ENCODE measurements around the gene MMS19.

GRCh38 chr10:97412891-97413304 lies 85.3 kb downstream of the MMS19 start:
- TF ChIP-seq POLR2A (IDR thresholded peaks at IDR 0.05) (no peak), CTCF (IDR thresholded peaks at IDR 0.05) (no peak)

Data from adrenal gland (tissue), 5 donors.